ENCODE measurements around the gene CALHM1.

DNA sequence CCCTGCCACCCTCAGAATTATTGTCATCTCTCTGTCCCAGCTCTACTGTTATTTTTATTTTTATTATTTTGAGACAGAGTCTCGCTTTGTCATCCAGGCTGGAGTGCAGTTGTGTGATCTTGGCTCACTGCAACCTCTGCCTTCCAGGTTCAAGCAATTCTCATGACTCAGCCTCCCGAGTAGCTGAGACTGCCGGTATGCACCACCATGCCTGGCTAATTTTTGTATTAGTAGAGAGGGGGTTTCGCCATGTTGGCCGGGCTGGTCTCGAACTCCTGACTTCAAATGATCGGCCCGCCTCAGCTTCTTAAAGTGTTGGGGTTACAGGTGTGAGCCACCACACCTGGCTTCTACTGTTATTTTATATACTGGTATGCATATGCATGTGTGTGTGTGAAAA is 17.5 kb downstream of the CALHM1 start:
- TF ChIP-seq, protein P1, sequence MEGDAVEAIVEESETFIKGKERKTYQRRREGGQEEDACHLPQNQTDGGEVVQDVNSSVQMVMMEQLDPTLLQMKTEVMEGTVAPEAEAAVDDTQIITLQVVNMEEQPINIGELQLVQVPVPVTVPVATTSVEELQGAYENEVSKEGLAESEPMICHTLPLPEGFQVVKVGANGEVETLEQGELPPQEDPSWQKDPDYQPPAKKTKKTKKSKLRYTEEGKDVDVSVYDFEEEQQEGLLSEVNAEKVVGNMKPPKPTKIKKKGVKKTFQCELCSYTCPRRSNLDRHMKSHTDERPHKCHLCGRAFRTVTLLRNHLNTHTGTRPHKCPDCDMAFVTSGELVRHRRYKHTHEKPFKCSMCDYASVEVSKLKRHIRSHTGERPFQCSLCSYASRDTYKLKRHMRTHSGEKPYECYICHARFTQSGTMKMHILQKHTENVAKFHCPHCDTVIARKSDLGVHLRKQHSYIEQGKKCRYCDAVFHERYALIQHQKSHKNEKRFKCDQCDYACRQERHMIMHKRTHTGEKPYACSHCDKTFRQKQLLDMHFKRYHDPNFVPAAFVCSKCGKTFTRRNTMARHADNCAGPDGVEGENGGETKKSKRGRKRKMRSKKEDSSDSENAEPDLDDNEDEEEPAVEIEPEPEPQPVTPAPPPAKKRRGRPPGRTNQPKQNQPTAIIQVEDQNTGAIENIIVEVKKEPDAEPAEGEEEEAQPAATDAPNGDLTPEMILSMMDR (conservative IDR thresholded peaks at IDR 0.05; ENCODE audit: low read length), result no peak
- no peak for TF ChIP-seq EZH2phosphoT487 (IDR thresholded peaks at IDR 0.05; ENCODE audit: borderline replicate concordance, low read depth, low read length)
